ENCODE results near the gene TMEM42. TPM values are rescaled to one million over a fixed set of nuclear protein-coding genes. Genes with fewer than 3 reads are reported as not detected.

TMEM42 gene
- total and polyA plus RNA-seq, 9 donors: 11.2 to 27.5 (median 14.6) TPM

- no peak overlapping the region for H3K4me3 ChIP-seq
- H3K27me3 ChIP-seq: no peaks in the 10 kb centered on the region
- H3K27ac ChIP-seq: no peak overlapping the region
- no peaks in the 10 kb centered on the region for H3K36me3 ChIP-seq
- no peaks in the 10 kb centered on the region for H3K4me1 ChIP-seq (ENCODE audit: insufficient read depth)
- WGBS, 3 donors: 22 to 41% (median 34%) methylated on average over 2 of the region's 2 CpGs
- H3K9me3 ChIP-seq: no peaks in the 10 kb centered on the region
- TF ChIP-seq CTCF (IDR thresholded peaks at IDR 0.05): no peak
- TF ChIP-seq POLR2A (IDR thresholded peaks at IDR 0.05): no peak
- TF ChIP-seq EP300 (IDR thresholded peaks at IDR 0.05): no peak
- DNase-seq: no peak
- intact Hi-C loops (cut with DNase I): no loop called here
Measured at GRCh38 chr3:44893097-44893496, 31.4 kb downstream of the TMEM42 start.

GRCh38 chr3:44894485-44894884, 32.8 kb downstream of the TMEM42 start:
- no peaks in the 10 kb centered on the region for H3K9me3 ChIP-seq
- H3K27me3 ChIP-seq: no peaks in the 10 kb centered on the region
- no peak overlapping the region for H3K4me3 ChIP-seq
- no peak overlapping the region for H3K27ac ChIP-seq
- intact Hi-C loops (cut with DNase I): no loop called here
- H3K4me1 ChIP-seq (ENCODE audit: insufficient read depth): no peaks in the 10 kb centered on the region
- TF ChIP-seq CTCF (IDR thresholded peaks at IDR 0.05): no peak
- TF ChIP-seq EP300 (IDR thresholded peaks at IDR 0.05): no peak
- TF ChIP-seq POLR2A (IDR thresholded peaks at IDR 0.05): no peak
- DNase-seq: no peak
- 35 to 41% (median 40%) methylated on average over 5 of the region's 5 CpGs for WGBS, 3 donors
- H3K36me3 ChIP-seq: no peaks in the 10 kb centered on the region

- Histone ChIP-seq H3K36me3 (no peaks in the 10 kb centered on the region), H3K4me1 (ENCODE audit: insufficient read depth) (no peaks in the 10 kb centered on the region), H3K9me3 (no peaks in the 10 kb centered on the region), H3K27me3 (no peaks in the 10 kb centered on the region), H3K4me3 (no peak overlapping the region), H3K27ac (no peak overlapping the region)
- DNase-seq: no peak
- no peak for TF ChIP-seq EP300 (IDR thresholded peaks at IDR 0.05)
- no peak for TF ChIP-seq CTCF (IDR thresholded peaks at IDR 0.05)
- TF ChIP-seq POLR2A (IDR thresholded peaks at IDR 0.05): no peak
- WGBS, 3 donors: 64 to 85% (median 84%) methylated on average over 2 of the region's 2 CpGs
- intact Hi-C loops (cut with DNase I): no loop called here
Measured at GRCh38 chr3:44896440-44896839, 34.7 kb downstream of the TMEM42 start.

- Histone ChIP-seq H3K36me3 (no peaks in the 10 kb centered on the region), H3K4me1 (ENCODE audit: insufficient read depth) (no peaks in the 10 kb centered on the region), H3K9me3 (no peaks in the 10 kb centered on the region), H3K4me3 (no peak overlapping the region), H3K27me3 (no peaks in the 10 kb centered on the region), H3K27ac (no peak overlapping the region)
- no peak for DNase-seq
- TF ChIP-seq POLR2A (IDR thresholded peaks at IDR 0.05) (no peak), CTCF (IDR thresholded peaks at IDR 0.05) (no peak), EP300 (IDR thresholded peaks at IDR 0.05) (no peak)
- intact Hi-C loops (cut with DNase I): no loop called here
- 46 to 53% (median 50%) methylated on average over 13 of the region's 13 CpGs for WGBS, 3 donors
Measured at GRCh38 chr3:44899683-44900367, 38.1 kb downstream of the TMEM42 start.

Data from ovary (tissue), 9 donors.